A549 (cell line): ENCODE results near the gene FRMD4A.

Experiments
- CBX8 ChIP-seq: fragments of 200-600 bp; sonication (generic); IDR thresholded peaks from 2 replicates; pipeline ENCODE4 v1.6.1; 2016
- EHMT2 ChIP-seq: fragments of 200-600 bp; sonication (generic); IDR thresholded peaks from 2 replicates; pipeline ENCODE4 v1.6.1; 2016; ENCODE audit warnings: antibody characterized with exemption, low read depth, mild to moderate bottlenecking, moderate library complexity

GRCh38 chr10:14327527-14327926 is 3.2 kb downstream of the FRMD4A start:
- TF ChIP-seq EHMT2 (no peak), CBX8 (no peak)
